ENCODE measurements around the gene RABEPK. TPM values are rescaled to one million over a fixed set of nuclear protein-coding genes. Genes with fewer than 3 reads are reported as not detected.
"Not testable (repeated sequence)": the region's sequence is repeated elsewhere in the genome, so short reads cannot be mapped to it uniquely, and the experiment has no call there.

RABEPK gene
- total RNA-seq, 1 experiment from 2014 or later = 21.8 TPM

- not testable (repeated sequence) for H3K4me2 ChIP-seq (ENCODE audit: insufficient read depth, insufficient read length, low read length); H2AFZ ChIP-seq (ENCODE audit: low read length); DNase-seq; H4K8ac ChIP-seq (replicated peaks; ENCODE audit: insufficient read length, low read depth, low read length); H3K27ac Mint-ChIP-seq; H3K14ac ChIP-seq (ENCODE audit: insufficient read depth, low read length); H3K4ac ChIP-seq (ENCODE audit: low read depth, low read length); H2BK20ac ChIP-seq (ENCODE audit: low read depth, low read length, poor library complexity, severe bottlenecking); H3K79me2 ChIP-seq (ENCODE audit: insufficient read depth, low read length); H3K79me1 ChIP-seq (ENCODE audit: insufficient read depth, low read depth, low read length, poor library complexity, severe bottlenecking); H4K91ac ChIP-seq (ENCODE audit: insufficient read length, low read depth, low read length); H3K27me3 ChIP-seq (ENCODE audit: insufficient read depth, low read length); H3K9me3 Mint-ChIP-seq; H3K27ac ChIP-seq (ENCODE audit: insufficient read length, low read depth, low read length); H2BK120ac ChIP-seq (ENCODE audit: low read depth, low read length, poor library complexity, severe bottlenecking); H4K20me1 ChIP-seq (ENCODE audit: control insufficient read depth, insufficient read depth, insufficient read length); H3T11ph ChIP-seq (ENCODE audit: low read length); H2BK15ac ChIP-seq (ENCODE audit: low read depth, low read length); H3K4me3 Mint-ChIP-seq; H3K4me1 Mint-ChIP-seq; H3K9ac ChIP-seq (ENCODE audit: extremely low read depth, insufficient read length, low read length); H4K5ac ChIP-seq (ENCODE audit: insufficient read length, low read depth, low read length); H3K18ac ChIP-seq (ENCODE audit: insufficient read length, low read depth, low read length); H3K4me1 ChIP-seq (ENCODE audit: insufficient read depth, low read length); H2AK5ac ChIP-seq (ENCODE audit: insufficient read length, low read length); H3K23me2 ChIP-seq (ENCODE audit: insufficient read length, low read depth, low read length, poor library complexity, severe bottlenecking); H3K27me3 Mint-ChIP-seq (ENCODE audit: low read depth); H3K36me3 Mint-ChIP-seq (ENCODE audit: insufficient read depth in 1 of 3, low read depth in 3 of 3); H3K23ac ChIP-seq (ENCODE audit: insufficient read length, low read depth, low read length); H2BK12ac ChIP-seq (ENCODE audit: insufficient read length, low read depth, low read length); H3K9me3 ChIP-seq (ENCODE audit: control insufficient read depth, low read depth, low read length); H3K56ac ChIP-seq (ENCODE audit: insufficient read length, low read depth, low read length); H2BK5ac ChIP-seq (ENCODE audit: insufficient read length, low read length)
- WGBS (ENCODE audit: extremely low coverage, insufficient read length, low lambda C conversion rate) = no CpG with 5 or more reads among the region's 1 CpG
Observed at GRCh38 chr9:125195591-125195990, 4.8 kb upstream of the RABEPK start.

Measured in H9 (cell line).